Left kidney (tissue), 2 donors: Measurements from ENCODE around the gene DEAF1. TPM values are rescaled to one million over a fixed set of nuclear protein-coding genes. Genes with fewer than 3 reads are reported as not detected.

Experiments used
- DNase-seq: peaks from one replicate; pipeline ENCODE4 v3.0.0-alpha.2; 2013
- polyA plus RNA-seq: library from polyadenylated mRNA; unstranded; fragments of 120-200 nt; gene quantifications from one replicate; pipeline ENCODE4 v1.2.1, GENCODE V29; 2013; ENCODE audit not compliant: insufficient read length

DEAF1 gene
- polyA plus RNA-seq, 1 donor: 45.6 TPM

- no peak for DNase-seq
These were observed 81.6 kb downstream of the DEAF1 start for GRCh38 chr11:613369-613968.

- no peak for DNase-seq
These were observed 82.1 kb downstream of the DEAF1 start for GRCh38 chr11:612961-613300.

- DNase-seq: no peak
These were observed 82.6 kb downstream of the DEAF1 start for GRCh38 chr11:612201-612960.

GRCh38 chr11:611001-611996, 83.7 kb downstream of the DEAF1 start:
- no peak for DNase-seq

- DNase-seq: no peak
These were observed 84.7 kb downstream of the DEAF1 start for GRCh38 chr11:610146-610801.

- no peak for DNase-seq
These were observed 85.6 kb downstream of the DEAF1 start for GRCh38 chr11:609341-609811.

GRCh38 chr11:608791-609251, 86.2 kb downstream of the DEAF1 start:
- DNase-seq: no peak

GRCh38 chr11:607971-608659, 86.9 kb downstream of the DEAF1 start:
- no peak for DNase-seq

- no peak for DNase-seq
These were observed 87.8 kb downstream of the DEAF1 start for GRCh38 chr11:607020-607780.

- no peak for DNase-seq
These were observed 88.8 kb downstream of the DEAF1 start for GRCh38 chr11:606245-606644.

GRCh38 chr11:605286-606129, 89.5 kb downstream of the DEAF1 start:
- no peak for DNase-seq

- no peak for DNase-seq
These were observed 91.9 kb downstream of the DEAF1 start for GRCh38 chr11:603154-603553.

- no peak for DNase-seq
These were observed 93.3 kb downstream of the DEAF1 start for GRCh38 chr11:601573-602245.

GRCh38 chr11:598005-598680, 96.9 kb downstream of the DEAF1 start:
- no peak for DNase-seq

GRCh38 chr11:597166-597725, 97.8 kb downstream of the DEAF1 start:
- no peak for DNase-seq

- DNase-seq: no peak
These were observed 98.6 kb downstream of the DEAF1 start for GRCh38 chr11:596374-596773.

- no peak for DNase-seq
These were observed 99.6 kb downstream of the DEAF1 start for GRCh38 chr11:595400-595799.
